ENCODE results near the gene CAMK2D.
"Not testable (repeated sequence)": the region's sequence is repeated elsewhere in the genome, so short reads cannot be mapped to it uniquely, and the experiment has no call there.

Gene CAMK2D

DNA sequence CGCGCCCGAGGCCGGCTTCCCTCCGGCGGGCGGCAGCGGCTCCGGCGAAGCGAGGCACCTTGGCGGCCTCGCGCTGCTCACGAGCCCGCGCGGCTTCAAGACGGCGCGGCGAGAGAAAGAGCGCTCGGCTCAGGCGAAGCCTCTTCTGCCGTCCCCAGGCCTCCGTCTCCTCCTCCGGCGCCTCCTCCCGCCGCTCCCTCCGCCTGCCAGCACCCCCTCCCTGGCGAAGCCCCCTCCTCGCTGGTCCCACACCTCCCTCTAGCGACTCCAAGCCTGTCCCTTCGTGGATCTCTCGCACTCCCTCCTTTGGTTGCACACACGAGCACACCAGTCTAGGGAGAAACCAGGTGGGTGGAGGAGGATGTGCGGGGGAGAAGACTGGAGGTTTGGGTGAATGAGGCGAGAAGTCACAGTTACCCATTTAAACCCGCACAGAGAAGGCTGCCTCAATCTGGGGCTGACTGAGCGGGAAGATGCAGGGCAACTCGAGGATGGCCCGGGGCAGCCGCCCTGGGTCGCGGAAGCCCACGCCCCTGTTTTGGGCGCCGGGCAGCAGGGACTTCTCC lies at the start of gene CAMK2D:
TSS of gene CAMK2D (minus strand) at position 119 of the 566 bp plus-strand sequence. CDS start 670 bp downstream, outside the sequence.
- H3K4me1 ChIP-seq (ENCODE audit: insufficient read depth, low read length) = peaks cover 9% of the 10 kb centered on the region
- peak within 1 kb of the TSS; percentile 84 for H3K4me3 ChIP-seq (ENCODE audit: low read length)
- H3K9ac ChIP-seq (ENCODE audit: low read depth, low read length) = peak within 1 kb of the TSS; percentile 88
- H3K36me3 ChIP-seq (ENCODE audit: insufficient read depth, low read depth, low read length) = no peaks in the 10 kb centered on the region
- no peaks in the 10 kb centered on the region for H3K9me3 ChIP-seq (ENCODE audit: insufficient read depth, low read depth, low read length)
- peaks cover 25% of the 10 kb centered on the region for H3K27me3 ChIP-seq (ENCODE audit: insufficient read depth, low read length)
- peak within 1 kb of the TSS; percentile 70 for H3K27ac ChIP-seq (ENCODE audit: low read length)

DNA sequence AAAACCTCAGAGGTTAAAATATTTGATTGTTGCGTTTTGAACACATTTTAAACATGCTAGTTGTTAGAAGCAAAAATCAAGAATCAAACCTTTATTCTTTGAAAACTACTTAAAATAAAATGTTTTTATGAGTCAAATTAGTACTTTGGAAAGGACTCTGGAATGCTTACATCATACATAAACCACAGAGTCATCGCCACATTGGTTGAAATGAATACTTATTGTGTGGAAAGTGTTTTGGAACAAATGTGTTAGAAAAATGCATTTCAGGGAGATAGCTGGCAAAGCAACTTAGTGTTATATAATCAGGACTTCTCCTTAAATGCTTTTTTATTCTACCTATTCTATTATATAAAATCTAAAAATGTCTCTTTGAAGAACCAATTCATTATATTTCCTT lies 49.4 kb upstream of the CAMK2D start:
- H3K9ac ChIP-seq (ENCODE audit: low read depth, low read length) = no peak overlapping the region
- no peaks in the 10 kb centered on the region for H3K36me3 ChIP-seq (ENCODE audit: insufficient read depth, low read depth, low read length)
- H3K27me3 ChIP-seq (ENCODE audit: insufficient read depth, low read length) = no peaks in the 10 kb centered on the region
- H3K27ac ChIP-seq (ENCODE audit: low read length) = no peak overlapping the region
- no peaks in the 10 kb centered on the region for H3K9me3 ChIP-seq (ENCODE audit: insufficient read depth, low read depth, low read length)
- H3K4me1 ChIP-seq (ENCODE audit: insufficient read depth, low read length) = no peaks in the 10 kb centered on the region
- H3K4me3 ChIP-seq (ENCODE audit: low read length) = no peak overlapping the region

DNA sequence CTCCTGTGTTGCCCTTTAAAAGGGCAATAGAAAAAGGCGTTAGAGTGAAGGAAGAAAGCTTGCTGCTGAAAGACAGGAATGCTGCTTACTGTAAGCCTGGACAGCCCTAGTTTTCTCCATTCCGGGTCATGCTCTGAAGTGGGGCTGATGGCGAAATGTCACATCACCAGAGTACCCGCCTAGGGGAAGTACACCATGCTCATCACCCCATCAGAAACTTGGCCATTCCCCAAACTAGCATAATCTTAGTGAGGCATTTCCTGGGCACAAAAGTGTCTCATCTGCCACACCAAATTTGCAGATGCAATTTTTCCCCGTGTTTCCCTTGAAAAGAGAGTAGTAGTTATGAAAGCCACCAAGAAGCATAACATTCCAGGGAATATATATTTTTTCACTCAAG lies 47.8 kb upstream of the CAMK2D start:
- Histone ChIP-seq H3K9me3 (ENCODE audit: insufficient read depth, low read depth, low read length) (no peaks in the 10 kb centered on the region), H3K4me1 (ENCODE audit: insufficient read depth, low read length) (no peaks in the 10 kb centered on the region), H3K36me3 (ENCODE audit: insufficient read depth, low read depth, low read length) (no peaks in the 10 kb centered on the region), H3K27me3 (ENCODE audit: insufficient read depth, low read length) (no peaks in the 10 kb centered on the region), H3K27ac (ENCODE audit: low read length) (no peak overlapping the region), H3K9ac (ENCODE audit: low read depth, low read length) (no peak overlapping the region), H3K4me3 (ENCODE audit: low read length) (no peak overlapping the region)

DNA sequence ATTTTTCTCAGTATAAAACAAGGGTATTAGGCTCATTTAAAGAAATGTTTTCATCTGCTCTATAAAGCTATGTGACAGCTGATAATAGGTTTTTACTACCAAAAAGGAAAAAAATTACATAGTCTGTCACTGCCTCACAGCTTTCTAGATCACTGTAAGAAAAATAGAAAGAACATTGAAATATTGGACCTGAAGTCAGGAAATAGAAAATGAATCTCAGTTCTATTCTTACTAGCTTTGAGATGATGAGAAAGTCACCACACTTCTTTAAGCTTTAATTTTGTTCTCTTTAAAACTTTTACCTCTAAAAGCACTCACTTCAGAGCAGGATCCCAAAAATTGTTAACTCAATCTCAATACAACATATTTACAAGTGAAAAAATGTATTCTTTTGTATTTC lies 45.3 kb upstream of the CAMK2D start:
- H3K27me3 ChIP-seq (ENCODE audit: insufficient read depth, low read length) = no peaks in the 10 kb centered on the region
- H3K4me3 ChIP-seq (ENCODE audit: low read length) = no peak overlapping the region
- H3K27ac ChIP-seq (ENCODE audit: low read length) = no peak overlapping the region
- H3K9me3 ChIP-seq (ENCODE audit: insufficient read depth, low read depth, low read length) = peaks cover 5% of the 10 kb centered on the region; the same call in 1 of the 2 replicates
- H3K4me1 ChIP-seq (ENCODE audit: insufficient read depth, low read length) = no peaks in the 10 kb centered on the region
- H3K36me3 ChIP-seq (ENCODE audit: insufficient read depth, low read depth, low read length) = no peaks in the 10 kb centered on the region
- H3K9ac ChIP-seq (ENCODE audit: low read depth, low read length) = no peak overlapping the region

DNA sequence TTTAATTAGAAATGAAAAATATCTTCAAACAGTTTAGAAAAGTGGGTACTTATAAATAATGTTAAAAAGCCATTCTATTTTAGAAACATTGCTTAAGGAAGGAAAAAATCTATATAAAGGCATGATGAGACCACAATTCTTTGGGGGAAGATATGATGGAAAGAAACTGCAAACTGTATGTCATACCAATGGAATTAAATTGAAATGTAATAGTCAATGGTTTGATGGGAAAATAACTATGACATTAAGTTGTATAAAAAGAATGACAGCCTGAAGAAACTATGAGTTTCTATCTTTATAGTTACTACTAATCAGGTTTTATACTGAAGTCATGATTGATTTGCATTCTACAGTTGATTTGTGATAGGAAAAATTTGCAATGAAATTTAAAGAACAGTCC lies 40.3 kb upstream of the CAMK2D start:
- no peaks in the 10 kb centered on the region for H3K27me3 ChIP-seq (ENCODE audit: insufficient read depth, low read length)
- no peak overlapping the region for H3K27ac ChIP-seq (ENCODE audit: low read length)
- H3K36me3 ChIP-seq (ENCODE audit: insufficient read depth, low read depth, low read length) = no peaks in the 10 kb centered on the region
- H3K9ac ChIP-seq (ENCODE audit: low read depth, low read length) = no peak overlapping the region
- H3K9me3 ChIP-seq (ENCODE audit: insufficient read depth, low read depth, low read length) = peaks cover 5% of the 10 kb centered on the region; the same call in 1 of the 2 replicates
- no peak overlapping the region for H3K4me3 ChIP-seq (ENCODE audit: low read length)
- H3K4me1 ChIP-seq (ENCODE audit: insufficient read depth, low read length) = no peaks in the 10 kb centered on the region

DNA sequence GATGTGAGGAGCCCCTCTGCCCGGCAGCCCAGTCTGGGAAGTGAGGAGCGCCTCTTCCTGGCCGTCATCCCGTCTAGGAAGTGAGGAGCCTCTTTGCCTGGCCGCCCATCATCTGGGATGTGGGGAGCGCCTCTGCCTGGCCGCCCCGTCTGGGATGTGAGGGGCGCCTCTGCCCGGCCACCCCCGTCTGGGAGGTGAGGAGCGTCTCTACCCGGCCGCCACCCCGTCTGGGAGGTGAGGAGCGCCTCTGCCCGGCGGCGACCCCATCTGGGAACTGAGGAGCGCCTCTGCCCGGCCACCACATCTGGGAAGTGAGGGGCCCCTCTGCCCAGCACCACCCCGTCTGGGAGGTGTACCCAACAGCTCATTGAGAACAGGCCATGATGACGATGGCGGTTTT lies 34.8 kb upstream of the CAMK2D start:
- not testable (repeated sequence) for H3K4me1 ChIP-seq (ENCODE audit: insufficient read depth, low read length); H3K27me3 ChIP-seq (ENCODE audit: insufficient read depth, low read length); H3K9ac ChIP-seq (ENCODE audit: low read depth, low read length); H3K9me3 ChIP-seq (ENCODE audit: insufficient read depth, low read depth, low read length); H3K4me3 ChIP-seq (ENCODE audit: low read length); H3K36me3 ChIP-seq (ENCODE audit: insufficient read depth, low read depth, low read length); H3K27ac ChIP-seq (ENCODE audit: low read length)

DNA sequence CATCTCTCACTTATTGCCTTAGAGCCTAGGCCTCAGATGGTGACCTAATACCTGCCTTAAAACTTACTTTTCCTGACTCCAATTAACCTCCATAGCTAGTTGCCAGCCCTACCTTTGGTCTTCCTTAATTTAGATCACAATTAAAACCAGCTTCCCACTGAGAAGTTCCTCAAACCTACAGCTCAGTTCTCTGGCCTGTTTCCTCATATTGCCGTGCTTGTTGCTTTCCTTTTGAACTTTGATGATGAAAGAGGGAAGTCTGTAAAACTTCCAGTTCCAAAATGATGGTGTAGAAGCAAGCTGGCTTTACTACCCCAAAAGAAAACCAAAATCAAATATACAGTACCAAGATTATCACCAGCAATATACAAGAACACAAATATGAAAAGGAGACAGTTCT lies 28.9 kb upstream of the CAMK2D start:
- Histone ChIP-seq H3K4me1 (ENCODE audit: insufficient read depth, low read length) (no peaks in the 10 kb centered on the region), H3K9ac (ENCODE audit: low read depth, low read length) (no peak overlapping the region), H3K4me3 (ENCODE audit: low read length) (no peak overlapping the region), H3K9me3 (ENCODE audit: insufficient read depth, low read depth, low read length) (0 out of 2 replicates have a peak, but pooled peaks cover 5% of the 10 kb centered on the region), H3K36me3 (ENCODE audit: insufficient read depth, low read depth, low read length) (no peaks in the 10 kb centered on the region), H3K27me3 (ENCODE audit: insufficient read depth, low read length) (no peaks in the 10 kb centered on the region), H3K27ac (ENCODE audit: low read length) (no peak overlapping the region)

DNA sequence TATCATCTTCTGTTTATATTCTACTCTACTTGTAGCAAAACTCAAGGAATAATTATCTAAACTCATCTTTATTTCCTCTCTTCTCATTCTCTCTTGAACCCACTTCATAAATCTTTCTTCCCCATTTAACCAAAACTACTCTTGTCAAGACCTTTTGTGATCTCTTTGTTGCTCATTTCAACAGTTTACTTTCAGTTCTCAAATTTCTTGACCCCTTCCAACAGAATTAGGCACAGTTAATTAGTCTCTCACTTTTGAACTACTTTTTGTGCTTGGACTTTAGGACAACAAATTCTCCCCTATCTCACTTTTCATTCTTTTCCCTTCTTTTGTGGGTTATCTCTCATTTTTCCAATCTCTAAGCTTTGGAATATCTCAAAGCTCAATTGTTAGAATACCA lies 27.4 kb upstream of the CAMK2D start:
- Histone ChIP-seq H3K36me3 (ENCODE audit: insufficient read depth, low read depth, low read length) (no peaks in the 10 kb centered on the region), H3K4me1 (ENCODE audit: insufficient read depth, low read length) (no peaks in the 10 kb centered on the region), H3K9ac (ENCODE audit: low read depth, low read length) (no peak overlapping the region)

DNA sequence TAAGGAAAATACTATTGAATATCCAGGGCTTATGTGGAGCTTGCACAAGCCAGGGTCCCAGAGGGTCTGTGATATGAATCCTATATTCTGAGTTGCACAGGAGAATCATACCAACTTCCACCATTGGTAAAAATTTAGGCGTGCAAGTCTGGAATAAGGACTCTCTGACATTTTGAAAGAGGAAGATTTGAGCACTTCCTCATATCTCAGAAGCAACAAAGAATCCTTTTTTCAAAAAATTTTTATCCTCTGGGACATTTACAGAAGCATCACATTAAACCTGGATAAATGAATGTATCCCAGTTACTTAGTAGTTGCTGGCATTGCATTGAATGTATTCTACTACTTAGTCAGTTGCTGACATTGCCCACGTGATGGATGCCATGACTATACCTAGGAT lies 24.2 kb upstream of the CAMK2D start:
- Histone ChIP-seq H3K4me3 (ENCODE audit: low read length) (no peak overlapping the region), H3K4me1 (ENCODE audit: insufficient read depth, low read length) (no peaks in the 10 kb centered on the region), H3K27ac (ENCODE audit: low read length) (no peak overlapping the region), H3K27me3 (ENCODE audit: insufficient read depth, low read length) (no peaks in the 10 kb centered on the region), H3K9ac (ENCODE audit: low read depth, low read length) (no peak overlapping the region), H3K9me3 (ENCODE audit: insufficient read depth, low read depth, low read length) (no peaks in the 10 kb centered on the region), H3K36me3 (ENCODE audit: insufficient read depth, low read depth, low read length) (no peaks in the 10 kb centered on the region)

More for the DNA sequence above, 27.4 kb upstream of the CAMK2D start:
- Histone ChIP-seq H3K9me3 (ENCODE audit: insufficient read depth, low read depth, low read length) (no peaks in the 10 kb centered on the region), H3K27me3 (ENCODE audit: insufficient read depth, low read length) (no peaks in the 10 kb centered on the region), H3K4me3 (ENCODE audit: low read length) (no peak overlapping the region), H3K27ac (ENCODE audit: low read length) (no peak overlapping the region)

DNA sequence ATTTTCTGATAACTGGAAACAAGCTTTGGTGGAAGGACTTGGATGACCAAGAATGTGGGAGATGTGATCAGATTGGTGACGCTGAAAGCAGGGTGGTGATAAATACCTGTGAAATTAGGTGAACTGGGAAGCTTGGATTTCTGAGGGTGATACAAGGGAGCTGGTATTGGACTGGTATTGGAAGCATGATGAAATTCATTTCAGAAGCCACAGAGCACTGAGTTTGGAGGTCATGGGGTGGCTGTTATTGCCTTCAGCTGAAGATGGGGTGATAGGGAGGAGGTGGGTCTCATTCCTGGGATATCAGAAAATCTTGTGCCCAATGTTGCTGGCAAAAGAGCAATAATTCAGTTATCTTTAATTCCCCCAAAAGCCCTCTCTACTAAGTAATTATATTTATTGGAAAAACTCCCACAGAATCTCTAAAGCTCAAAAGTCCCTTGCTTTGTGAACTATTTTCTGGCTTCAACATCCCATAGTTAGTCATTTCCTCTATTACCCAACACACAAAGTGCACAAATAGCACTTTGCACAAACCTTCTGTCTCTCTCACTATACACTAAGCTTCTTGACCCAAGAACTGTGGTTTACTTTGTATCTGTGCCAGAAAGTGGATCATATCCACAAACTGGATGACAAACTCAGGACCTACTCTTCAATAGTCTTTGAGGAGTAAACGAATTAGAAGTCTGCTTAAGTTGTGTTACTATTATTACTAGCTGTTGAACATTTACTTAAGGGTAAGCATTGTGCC lies 23.1 kb upstream of the CAMK2D start:
- Histone ChIP-seq H3K4me3 (ENCODE audit: low read length) (no peak overlapping the region), H3K4me1 (ENCODE audit: insufficient read depth, low read length) (no peaks in the 10 kb centered on the region), H3K9me3 (ENCODE audit: insufficient read depth, low read depth, low read length) (no peaks in the 10 kb centered on the region), H3K27me3 (ENCODE audit: insufficient read depth, low read length) (no peaks in the 10 kb centered on the region), H3K36me3 (ENCODE audit: insufficient read depth, low read depth, low read length) (no peaks in the 10 kb centered on the region), H3K9ac (ENCODE audit: low read depth, low read length) (no peak overlapping the region), H3K27ac (ENCODE audit: low read length) (no peak overlapping the region)

DNA sequence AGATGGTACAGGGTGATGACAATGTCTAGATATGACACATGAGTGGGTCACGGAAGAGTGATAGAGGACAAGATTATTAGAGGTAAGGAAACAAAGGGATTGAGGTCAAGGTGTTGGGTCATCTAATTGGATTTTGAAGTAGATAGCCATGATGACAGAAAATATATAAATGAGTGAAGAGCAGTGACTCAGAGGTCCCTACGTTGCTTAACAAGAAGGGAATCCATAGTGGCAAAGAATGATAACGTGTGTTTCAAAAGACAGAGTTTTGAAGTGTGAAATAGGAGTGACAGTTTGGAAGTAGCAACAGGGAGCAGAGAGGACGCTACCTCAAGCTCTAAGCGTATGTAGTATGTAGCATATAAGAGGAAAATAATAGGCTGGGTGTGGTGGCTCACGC lies 22.2 kb upstream of the CAMK2D start:
- Histone ChIP-seq H3K4me1 (ENCODE audit: insufficient read depth, low read length) (no peaks in the 10 kb centered on the region), H3K36me3 (ENCODE audit: insufficient read depth, low read depth, low read length) (no peaks in the 10 kb centered on the region), H3K9ac (ENCODE audit: low read depth, low read length) (no peak overlapping the region), H3K27me3 (ENCODE audit: insufficient read depth, low read length) (no peaks in the 10 kb centered on the region), H3K27ac (ENCODE audit: low read length) (no peak overlapping the region), H3K4me3 (ENCODE audit: low read length) (no peak overlapping the region), H3K9me3 (ENCODE audit: insufficient read depth, low read depth, low read length) (no peaks in the 10 kb centered on the region)

DNA sequence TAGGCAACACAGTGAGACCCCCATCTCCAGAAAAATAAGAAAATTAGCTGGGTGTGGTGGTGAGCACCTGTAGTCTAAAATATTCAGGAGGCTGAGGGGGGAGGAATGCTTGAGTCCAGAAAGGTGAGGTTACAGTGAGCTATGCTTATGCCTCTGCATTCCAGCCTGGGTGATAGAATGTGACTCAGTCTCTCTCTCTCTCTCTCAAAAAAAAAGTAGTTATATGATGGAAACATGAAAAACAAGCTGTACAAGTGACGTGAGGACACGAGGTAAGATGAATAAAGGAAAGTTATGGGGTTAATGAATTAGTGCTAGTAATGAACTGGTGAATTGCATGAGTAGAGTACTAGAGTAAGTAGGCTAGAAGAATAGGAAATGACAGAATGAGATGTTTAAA lies 21.8 kb upstream of the CAMK2D start:
- Histone ChIP-seq H3K4me1 (ENCODE audit: insufficient read depth, low read length) (no peaks in the 10 kb centered on the region), H3K9ac (ENCODE audit: low read depth, low read length) (no peak overlapping the region), H3K36me3 (ENCODE audit: insufficient read depth, low read depth, low read length) (no peaks in the 10 kb centered on the region), H3K27me3 (ENCODE audit: insufficient read depth, low read length) (no peaks in the 10 kb centered on the region), H3K27ac (ENCODE audit: low read length) (no peak overlapping the region), H3K4me3 (ENCODE audit: low read length) (no peak overlapping the region), H3K9me3 (ENCODE audit: insufficient read depth, low read depth, low read length) (no peaks in the 10 kb centered on the region)

Measured in iPS-20b (cell line).